DOHH2 (cell line): ENCODE data around the gene CTSF.

Source experiments
- H3F3A ChIP-seq: fragments of 200-600 bp; sonication (generic), shearing (Covaris generic); 2 replicates; pipeline ENCODE4 v1.6.0; 2016; ENCODE audit warnings: antibody characterized with exemption, mild to moderate bottlenecking; ENCODE audit not compliant: control insufficient read depth, insufficient read depth
- H3K27ac ChIP-seq: fragments of 200-600 bp; sonication (generic); 2 replicates; pipeline ENCODE4 v1.5.1; 2014; ENCODE audit warnings: low read depth, mild to moderate bottlenecking, low read length, moderate library complexity
- H3K27me3 ChIP-seq: fragments of 200-600 bp; sonication (generic); 2 replicates; pipeline ENCODE4 v1.6.1; 2014; ENCODE audit warnings: mild to moderate bottlenecking, low read length, mixed read lengths; ENCODE audit not compliant: control insufficient read depth
- H3K36me3 ChIP-seq: fragments of 200-600 bp; sonication (generic); 2 replicates; pipeline ENCODE4 v1.6.1; 2014; ENCODE audit warnings: mild to moderate bottlenecking, low read length, moderate library complexity, mixed read lengths; ENCODE audit not compliant: control insufficient read depth
- H3K4me1 ChIP-seq: fragments of 200-600 bp; sonication (generic); 2 replicates; pipeline ENCODE4 v1.6.1; 2014; ENCODE audit warnings: mild to moderate bottlenecking, low read length, mixed read lengths; ENCODE audit not compliant: control insufficient read depth
- H3K4me2 ChIP-seq: fragments of 200-600 bp; sonication (generic); 2 replicates; pipeline ENCODE4 v1.6.0; 2014; ENCODE audit warnings: mild to moderate bottlenecking, low read length, moderate library complexity
- H3K4me3 ChIP-seq: fragments of 200-600 bp; sonication (generic); 2 replicates; pipeline ENCODE4 v1.5.1; 2014; ENCODE audit warnings: mild to moderate bottlenecking, low read length, mixed read lengths
- H3K79me2 ChIP-seq: fragments of 200-600 bp; sonication (generic); 2 replicates; pipeline ENCODE4 v1.6.1; 2014; ENCODE audit warnings: mild to moderate bottlenecking, low read length, mixed read lengths; ENCODE audit not compliant: control insufficient read depth
- H3K9me2 ChIP-seq: fragments of 200-600 bp; sonication (generic); replicated peaks from 2 replicates; pipeline ENCODE4 v1.6.1; 2014; ENCODE audit warnings: mild to moderate bottlenecking, low read length, mixed read lengths; ENCODE audit not compliant: control insufficient read depth
- H3K9me3 ChIP-seq: fragments of 200-600 bp; sonication (generic); 2 replicates; pipeline ENCODE4 v1.6.1; 2014; ENCODE audit warnings: antibody characterized with exemption, low read length, mixed read lengths; ENCODE audit not compliant: control insufficient read depth, insufficient read depth
- H4K20me1 ChIP-seq: fragments of 200-600 bp; sonication (generic); 2 replicates; pipeline ENCODE4 v1.6.0; 2014; ENCODE audit warnings: low read depth, mild to moderate bottlenecking, antibody characterized with exemption, low read length, moderate library complexity; ENCODE audit not compliant: control insufficient read depth, insufficient read depth
- CTCF ChIP-seq: fragments of 200-600 bp; sonication (generic); IDR thresholded peaks from one replicate; pipeline ENCODE4 v1.5.1; 2014; ENCODE audit warnings: antibody characterized with exemption, mild to moderate bottlenecking, low read depth, low read length; ENCODE audit not compliant: poor library complexity, severe bottlenecking
- EZH2phosphoT487 ChIP-seq: fragments of 200-600 bp; sonication (generic); IDR thresholded peaks from 2 replicates; pipeline ENCODE4 v1.6.1; 2017; ENCODE audit warnings: borderline replicate concordance, mild to moderate bottlenecking, antibody characterized with exemption, low read length, moderate library complexity, mixed read lengths

Gene CTSF

GRCh38 chr11:66531841-66532240 lies 36.6 kb downstream of the CTSF start:
- no peak overlapping the region for H3K4me2 ChIP-seq
- no peaks in the 10 kb centered on the region for H3K79me2 ChIP-seq
- H3K27me3 ChIP-seq: no peaks in the 10 kb centered on the region
- H3K9me3 ChIP-seq: no peaks in the 10 kb centered on the region
- no peak overlapping the region for H3K27ac ChIP-seq
- TF ChIP-seq CTCF (no peak), EZH2phosphoT487 (no peak)
- H3K4me3 ChIP-seq: no peak overlapping the region
- no peaks in the 10 kb centered on the region for H3F3A ChIP-seq
- no peaks in the 10 kb centered on the region for H3K36me3 ChIP-seq
- no peaks in the 10 kb centered on the region for H3K9me2 ChIP-seq
- no peaks in the 10 kb centered on the region for H4K20me1 ChIP-seq
- no peaks in the 10 kb centered on the region for H3K4me1 ChIP-seq

GRCh38 chr11:66530927-66531709 lies 37.3 kb downstream of the CTSF start:
- Histone ChIP-seq H3K4me1 (no peaks in the 10 kb centered on the region), H3K79me2 (no peaks in the 10 kb centered on the region), H3K27ac (no peak overlapping the region), H3K9me3 (no peaks in the 10 kb centered on the region), H3K4me3 (no peak overlapping the region), H3K27me3 (no peaks in the 10 kb centered on the region), H3K9me2 (no peaks in the 10 kb centered on the region), H3K36me3 (no peaks in the 10 kb centered on the region), H3F3A (no peaks in the 10 kb centered on the region), H4K20me1 (no peaks in the 10 kb centered on the region), H3K4me2 (no peak overlapping the region)
- TF ChIP-seq EZH2phosphoT487 (no peak), CTCF (no peak)

GRCh38 chr11:66529655-66530054 lies 38.8 kb downstream of the CTSF start:
- no peaks in the 10 kb centered on the region for H3K4me1 ChIP-seq
- TF ChIP-seq CTCF (no peak), EZH2phosphoT487 (no peak)
- no peak overlapping the region for H3K27ac ChIP-seq
- H3K4me3 ChIP-seq: no peak overlapping the region
- H3K36me3 ChIP-seq: no peaks in the 10 kb centered on the region
- H3F3A ChIP-seq: no peaks in the 10 kb centered on the region
- no peaks in the 10 kb centered on the region for H3K9me3 ChIP-seq
- H3K4me2 ChIP-seq: no peak overlapping the region
- no peaks in the 10 kb centered on the region for H4K20me1 ChIP-seq
- no peaks in the 10 kb centered on the region for H3K27me3 ChIP-seq
- H3K9me2 ChIP-seq: no peaks in the 10 kb centered on the region
- H3K79me2 ChIP-seq: no peaks in the 10 kb centered on the region
